ENCODE results near the gene ANKRD62. TPM values are rescaled to one million over a fixed set of nuclear protein-coding genes. Genes with fewer than 3 reads are reported as not detected.

The ANKRD62 gene
- total RNA-seq: not detected in 2 replicates

DNA sequence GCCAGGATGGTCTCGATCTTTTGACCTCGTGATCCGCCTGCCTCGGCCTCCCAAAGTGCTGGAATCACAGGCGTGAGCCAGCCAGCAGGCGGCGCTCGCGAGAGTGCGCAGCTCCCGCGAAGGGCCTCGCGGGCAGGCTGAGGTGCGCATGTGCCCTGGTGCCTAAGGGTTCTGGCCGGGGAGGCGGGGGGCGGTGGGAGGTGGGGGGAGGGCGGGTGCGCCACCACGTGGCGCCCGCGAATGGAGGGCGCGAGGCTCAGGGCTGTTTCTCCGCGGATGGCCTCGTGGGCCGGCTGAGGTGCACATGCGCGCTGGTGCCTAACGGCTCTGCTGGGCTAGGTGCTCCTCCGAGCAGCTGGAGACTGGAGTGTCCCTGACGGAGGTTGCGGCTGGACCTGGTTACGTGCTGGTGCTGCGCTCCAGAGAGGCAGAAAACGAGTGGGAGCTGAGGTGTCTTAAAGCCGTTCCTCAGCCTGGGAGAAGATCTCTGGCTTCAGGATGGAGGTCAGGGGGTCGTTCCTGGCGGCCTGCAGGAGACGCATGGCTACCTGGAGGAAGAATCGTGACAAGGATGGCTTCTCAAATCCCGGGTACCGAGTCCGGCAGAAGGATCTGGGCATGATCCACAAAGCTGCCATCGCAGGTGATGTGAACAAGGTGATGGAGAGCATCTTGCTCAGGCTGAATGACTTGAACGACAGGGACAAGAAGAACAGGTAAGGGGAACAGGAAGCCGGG, at the start of gene ANKRD62:
ANKRD62 (plus strand) TSS at position 324 of the 738 bp plus-strand sequence; CDS start at position 499, 175 bp downstream.

Other genes with a start within 250 kb of the ANKRD62 start
- 36.8 and 96.3 TPM in 2 replicates for gene CHMP1B, start 242.4 kb upstream of the ANKRD62 start, total RNA-seq
- gene MPPE1, start 185.5 kb upstream of the ANKRD62 start, total RNA-seq: 14.2 and 40.8 TPM in 2 replicates
- gene IMPA2, start 112.3 kb upstream of the ANKRD62 start, total RNA-seq: 9.2 and 18.5 TPM in 2 replicates
- gene CIDEA, start 160.5 kb downstream of the ANKRD62 start, total RNA-seq: 0.91 TPM in 1 of 2 replicates, not detected in the other
- 214 and 843 TPM in 2 replicates for gene TUBB6, start 214.4 kb downstream of the ANKRD62 start, total RNA-seq

Data from epithelial cell of alveolus of lung (primary cell).